BJ (cell line): ENCODE data around the gene C9orf72. TPM values are rescaled to one million over a fixed set of nuclear protein-coding genes. Genes with fewer than 3 reads are reported as not detected.

Experiments
- CTCF ChIA-PET: fragments of 350-600 bp; formaldehyde crosslinking; extraction: SDS; loops from one replicate; lab custom pipeline; 2021; ENCODE audit warnings: antibody characterized with exemption, inconsistent platforms; lab: Yijun Ruan, JAX
- POLR2A ChIA-PET: fragments of 300-600 bp; sonication (Branson Sonifier 250); formaldehyde crosslinking; extraction: SDS; loops from one replicate; lab custom pipeline; 2021; ENCODE audit warnings: antibody characterized with exemption; lab: Charles Lee
- DNase-seq: peaks from one replicate; pipeline ENCODE4 v3.0.0-alpha.2; 2011; ENCODE audit warnings: low read depth
- H3K27me3 ChIP-seq: 2 replicates; pipeline ENCODE4 v1.6.0; 2011; ENCODE audit warnings: low read length; ENCODE audit not compliant: control insufficient read depth, insufficient read depth
- H3K36me3 ChIP-seq: 2 replicates; pipeline ENCODE4 v1.5.1; 2011; ENCODE audit warnings: low read length; ENCODE audit not compliant: control insufficient read depth, insufficient read depth
- H3K4me3 ChIP-seq: 2 replicates; pipeline ENCODE4 v1.5.1; 2011; ENCODE audit warnings: low read depth, mild to moderate bottlenecking, control low read depth, low read length
- CTCF ChIP-seq: IDR thresholded peaks from 2 replicates; pipeline ENCODE4 v1.5.1; 2011; ENCODE audit warnings: low read depth, mild to moderate bottlenecking, control low read depth, inconsistent platforms, low read length, moderate library complexity; ENCODE audit not compliant: insufficient read depth
- polyA plus RNA-seq: library from polyadenylated mRNA; depleted of rRNA; stranded (reverse); fragments of >200 nt; gene quantifications from 2 replicates; pipeline ENCODE4 v1.2.3, GENCODE V29; 2011

The C9orf72 gene
- polyA plus RNA-seq, 1 experiment: 1.3 TPM

GRCh38 chr9:27554712-27555111 lies 18.6 kb downstream of the C9orf72 start:
- H3K27me3 ChIP-seq: no peaks in the 10 kb centered on the region
- ChIA-PET CTCF (interaction anchor here (5.6 kb wide), 1 partner anchor 222 kb away, joined by 21 read pairs; no protein-coding TSS in a partner anchor), POLR2A (interaction anchor here (0.6 kb wide), 1 partner anchor 19 kb away, joined by 3 read pairs; the partner anchor contains the start of gene C9orf72)
- H3K4me3 ChIP-seq: no peak overlapping the region
- no peak for DNase-seq
- TF ChIP-seq CTCF: no peak
- no peaks in the 10 kb centered on the region for H3K36me3 ChIP-seq

- H3K27me3 ChIP-seq: no peaks in the 10 kb centered on the region
- ChIA-PET CTCF (interaction anchor here (0.6 to 5.4 kb wide), 7 partner anchors 11 to 217 kb away, joined by 3 to 60 read pairs (median 4); partner anchors contain the start of genes IFNK and MOB3B), POLR2A (no interaction called here)
- H3K4me3 ChIP-seq: no peak overlapping the region
- TF ChIP-seq CTCF: no peak
- no peaks in the 10 kb centered on the region for H3K36me3 ChIP-seq
- no peak for DNase-seq
Observed at GRCh38 chr9:27549196-27549755, 24.0 kb downstream of the C9orf72 start.

GRCh38 chr9:27548055-27548741 lies 25.1 kb downstream of the C9orf72 start:
- H3K36me3 ChIP-seq: no peaks in the 10 kb centered on the region
- no peak for DNase-seq
- POLR2A ChIA-PET: no interaction called here
- no peak overlapping the region for H3K4me3 ChIP-seq
- CTCF ChIA-PET: interaction anchor here (0.8 to 5.4 kb wide), 12 partner anchors 10 to 219 kb away, joined by 3 to 60 read pairs (median 4); partner anchors contain the start of gene MOB3B
- TF ChIP-seq CTCF: peak; percentile 48
- no peaks in the 10 kb centered on the region for H3K27me3 ChIP-seq

GRCh38 chr9:27545471-27545870 lies 27.8 kb downstream of the C9orf72 start:
- POLR2A ChIA-PET: no interaction called here
- Histone ChIP-seq H3K36me3 (no peaks in the 10 kb centered on the region), H3K27me3 (no peaks in the 10 kb centered on the region), H3K4me3 (no peak overlapping the region)
- no peak for TF ChIP-seq CTCF
- no peak for DNase-seq
- CTCF ChIA-PET: interaction anchor here (0.9 to 5.4 kb wide), 4 partner anchors 15 to 213 kb away, joined by 3 to 60 read pairs (median 12); partner anchors contain the start of gene MOB3B

GRCh38 chr9:27542508-27542907 lies 30.8 kb downstream of the C9orf72 start:
- POLR2A ChIA-PET: no interaction called here
- H3K27me3 ChIP-seq: no peaks in the 10 kb centered on the region
- H3K4me3 ChIP-seq: no peak overlapping the region
- no peak for DNase-seq
- no peaks in the 10 kb centered on the region for H3K36me3 ChIP-seq
- CTCF ChIA-PET: interaction anchor here (0.8 to 1.4 kb wide), 3 partner anchors 13 to 211 kb away, joined by 3 to 4 read pairs (median 3); partner anchors contain the start of gene MOB3B
- no peak for TF ChIP-seq CTCF
